Heart left ventricle (tissue), 13 donors: ENCODE data around the gene ARHGAP31.

Experiments
- POLR2A ChIP-seq, 2 donors: fragments of 450-650 bp; IDR thresholded peaks; one replicate each; pipeline ENCODE4 v1.6.1; 2017; ENCODE audit warnings: antibody characterized with exemption in 2 of 2, mild to moderate bottlenecking in 2 of 2, moderate library complexity in 2 of 2
- TF ChIP-seq, protein P1 (sequence below), 12 donors: fragments of 200-600 bp; sonication (generic) in 4 of 12; IDR thresholded peaks; one replicate each; pipeline versions ENCODE4 v1.5.0 to v1.8.0; 2018 to 2022; ENCODE audit warnings: antibody characterized with exemption in 12 of 12, mild to moderate bottlenecking in 5 of 12
- donor health status: ischemic (EF 13 %, LVEDD 7.1; RV severe dilation, severe dysfunction).
- donor health status: DM: no; HTN: yes; CAD: no.
- donor health status: DM: no; HTN: no; CAD: no.
- donor health status: ischemic (EF 25% LVEDD 6.9; RV normal size, moderate dysfunction).
- donor health status: ischemic (EF 25% LVEDD 5.7; RV mildly dilated, moderate dysfunction).
- donor health status: ischemic (EF 35%, LVEDD 5.7; RV mildly dilated, moderate dysfunction).
- donor health status: nonischemic (EF 11% LVEDD 7.7; RV severe dilation, severe dysfunction).
- donor health status: DM: yes; HTN: yes; CAD: no.
- donor health status: PGD.
- donor health status: ischemic (EF 29% LVEDD 5.4; RV normal size, mild dysfunction).
- donor health status: nonischemic (EF 23%, LVEDD 6.1; RV moderate dilation, normal function).

DNA sequence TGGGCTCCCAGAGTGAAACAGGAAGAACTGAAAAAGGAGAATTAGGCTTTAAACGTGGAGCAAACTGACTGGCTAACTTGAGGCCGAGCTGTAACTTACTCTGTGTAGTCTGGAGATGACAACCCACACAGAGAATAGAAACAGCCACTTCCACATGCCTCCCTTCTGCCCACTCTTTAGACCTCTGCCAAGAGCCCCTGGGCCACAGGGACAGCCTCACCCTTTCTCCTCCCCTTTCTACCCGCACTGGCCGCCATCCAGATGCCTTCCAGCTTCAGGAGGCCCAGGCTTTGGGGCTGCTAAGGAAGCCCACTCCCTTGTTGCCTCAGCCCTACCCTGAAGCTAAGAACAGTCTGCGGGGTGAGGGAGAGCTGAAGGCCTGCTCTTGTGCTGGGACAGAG, 6.8 kb downstream of the ARHGAP31 start:
- TF ChIP-seq, protein P1, sequence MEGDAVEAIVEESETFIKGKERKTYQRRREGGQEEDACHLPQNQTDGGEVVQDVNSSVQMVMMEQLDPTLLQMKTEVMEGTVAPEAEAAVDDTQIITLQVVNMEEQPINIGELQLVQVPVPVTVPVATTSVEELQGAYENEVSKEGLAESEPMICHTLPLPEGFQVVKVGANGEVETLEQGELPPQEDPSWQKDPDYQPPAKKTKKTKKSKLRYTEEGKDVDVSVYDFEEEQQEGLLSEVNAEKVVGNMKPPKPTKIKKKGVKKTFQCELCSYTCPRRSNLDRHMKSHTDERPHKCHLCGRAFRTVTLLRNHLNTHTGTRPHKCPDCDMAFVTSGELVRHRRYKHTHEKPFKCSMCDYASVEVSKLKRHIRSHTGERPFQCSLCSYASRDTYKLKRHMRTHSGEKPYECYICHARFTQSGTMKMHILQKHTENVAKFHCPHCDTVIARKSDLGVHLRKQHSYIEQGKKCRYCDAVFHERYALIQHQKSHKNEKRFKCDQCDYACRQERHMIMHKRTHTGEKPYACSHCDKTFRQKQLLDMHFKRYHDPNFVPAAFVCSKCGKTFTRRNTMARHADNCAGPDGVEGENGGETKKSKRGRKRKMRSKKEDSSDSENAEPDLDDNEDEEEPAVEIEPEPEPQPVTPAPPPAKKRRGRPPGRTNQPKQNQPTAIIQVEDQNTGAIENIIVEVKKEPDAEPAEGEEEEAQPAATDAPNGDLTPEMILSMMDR (IDR thresholded peaks at IDR 0.05), result no peak
- TF ChIP-seq POLR2A (IDR thresholded peaks at IDR 0.05), result no peak
